Measurements from ENCODE around the gene PRC1.

The PRC1 gene

DNA sequence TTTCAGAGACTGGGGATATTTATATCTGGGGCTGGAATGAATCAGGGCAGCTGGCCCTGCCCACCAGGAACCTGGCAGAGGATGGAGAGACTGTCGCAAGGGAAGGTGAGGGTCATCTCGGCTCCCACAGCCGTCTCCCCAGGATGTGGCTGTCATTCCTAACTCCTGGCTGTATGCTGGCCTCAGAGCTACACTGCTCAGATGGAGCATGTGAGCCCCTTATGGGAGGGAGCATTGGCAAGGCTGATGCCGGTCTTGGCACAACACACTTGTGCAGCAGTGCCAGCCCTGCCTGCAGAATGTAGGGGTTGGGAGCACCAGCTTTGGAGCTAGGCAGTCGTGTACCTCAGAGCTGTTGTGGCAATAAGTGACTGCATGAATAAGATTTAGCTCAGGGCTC, 34.4 kb downstream of the PRC1 start:
- DNase-seq (ENCODE audit: insufficient read length, low spot score) (no peak), FAIRE-seq (no peak)
- TF ChIP-seq CTCF (IDR thresholded peaks at IDR 0.05; ENCODE audit: insufficient read depth, missing control alignments) = no peak

DNA sequence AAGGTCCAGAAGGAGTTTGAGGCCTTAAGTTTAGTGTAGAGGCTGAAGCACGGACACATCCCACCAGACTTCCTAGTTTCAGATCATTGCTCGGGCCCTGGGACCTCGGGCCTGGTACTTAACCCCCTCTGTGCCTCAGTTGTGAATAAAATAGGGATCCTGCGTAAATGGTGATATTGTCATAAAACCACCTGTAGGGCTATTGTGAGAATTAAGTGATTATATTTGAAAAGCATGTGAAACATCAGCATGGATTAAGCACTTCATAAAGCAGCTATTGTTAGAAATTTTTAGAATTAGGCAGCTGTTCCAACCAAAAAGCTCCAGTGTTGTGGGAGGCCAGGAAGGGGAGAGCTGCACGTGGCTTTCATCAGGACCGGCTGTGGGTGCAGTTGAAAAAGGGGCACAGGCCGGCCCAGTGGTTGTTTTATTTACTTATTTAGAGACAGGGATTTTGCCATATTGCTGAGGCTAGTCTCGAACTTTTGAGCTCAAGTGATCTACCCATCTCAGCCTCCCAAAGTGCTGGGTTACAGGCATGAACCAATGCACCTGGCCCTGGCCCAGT, 35.2 kb downstream of the PRC1 start:
- no peak for DNase-seq (ENCODE audit: insufficient read length, low spot score)
- FAIRE-seq = no peak
- no peak for TF ChIP-seq CTCF (IDR thresholded peaks at IDR 0.05; ENCODE audit: insufficient read depth, missing control alignments)

- FAIRE-seq = no peak
Measured at GRCh38 chr15:90957791-90958190, 36.5 kb downstream of the PRC1 start.

DNA sequence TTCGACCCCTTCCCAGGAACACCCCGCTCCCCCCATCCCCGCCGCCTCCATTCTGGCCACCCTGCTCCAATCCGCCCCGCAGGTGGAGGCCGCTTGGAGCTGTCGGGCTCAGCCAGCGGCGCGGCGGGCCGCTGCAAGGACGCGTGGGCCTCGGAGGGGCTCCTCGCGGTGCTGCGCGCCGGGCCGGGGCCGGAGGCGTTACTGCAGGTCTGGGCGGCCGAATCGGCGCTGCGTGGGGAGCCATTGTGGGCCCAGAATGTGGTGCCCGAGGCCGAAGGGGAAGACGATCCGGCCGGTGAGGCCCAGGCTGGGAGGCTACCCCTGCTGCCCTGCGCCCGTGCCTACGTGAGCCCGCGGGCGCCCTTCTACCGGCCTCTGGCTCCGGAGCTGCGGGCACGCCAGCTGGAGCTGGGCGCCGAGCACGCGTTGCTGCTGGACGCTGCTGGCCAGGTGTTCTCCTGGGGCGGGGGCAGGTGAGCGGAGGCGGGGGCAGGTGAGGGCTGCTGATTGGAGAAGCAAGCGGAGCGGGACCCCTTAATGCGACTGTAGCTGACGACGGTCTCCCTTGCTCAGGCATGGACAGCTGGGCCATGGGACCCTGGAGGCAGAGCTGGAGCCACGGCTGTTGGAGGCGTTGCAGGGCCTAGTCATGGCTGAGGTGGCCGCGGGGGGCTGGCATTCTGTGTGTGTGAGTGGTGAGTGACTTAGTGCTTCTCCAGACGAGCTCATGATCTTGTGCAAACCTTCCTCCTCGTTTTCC, 37.1 kb downstream of the PRC1 start:
- no peak for TF ChIP-seq CTCF (IDR thresholded peaks at IDR 0.05; ENCODE audit: insufficient read depth, missing control alignments)
- no peak for FAIRE-seq
- DNase-seq (ENCODE audit: insufficient read length, low spot score) = no peak

More at GRCh38 chr15:90957791-90958190, 36.5 kb downstream of the PRC1 start:
- DNase-seq (ENCODE audit: insufficient read length, low spot score) = no peak
- no peak for TF ChIP-seq CTCF (IDR thresholded peaks at IDR 0.05; ENCODE audit: insufficient read depth, missing control alignments)

- peak; percentile 83 for DNase-seq (ENCODE audit: insufficient read length, low spot score)
- TF ChIP-seq CTCF (IDR thresholded peaks at IDR 0.05; ENCODE audit: insufficient read depth, missing control alignments) = peak; percentile 66
- no peak for FAIRE-seq
Measured at GRCh38 chr15:90956274-90957030, 37.9 kb downstream of the PRC1 start.

GRCh38 chr15:90955624-90956273, 38.6 kb downstream of the PRC1 start:
- no peak for DNase-seq (ENCODE audit: insufficient read length, low spot score)
- TF ChIP-seq CTCF (IDR thresholded peaks at IDR 0.05; ENCODE audit: insufficient read depth, missing control alignments) = no peak
- FAIRE-seq = no peak
